HL-60/S4 treated with retinoic acid at 250 ng/mL for 4 days and 3 days (cell line): ENCODE results near the gene CLEC4A.
"Not testable (repeated sequence)": the region's sequence is repeated elsewhere in the genome, so short reads cannot be mapped to it uniquely, and the experiment has no call there.

Experiments
- in situ Hi-C: fragments of 300-500 bp; cut with MboI; formaldehyde crosslinking; loops from 2 replicates; pipeline ENCODE4 v1.7.0; 2022; ENCODE audit warnings: low sequenced_read_pairs

Gene CLEC4A

DNA sequence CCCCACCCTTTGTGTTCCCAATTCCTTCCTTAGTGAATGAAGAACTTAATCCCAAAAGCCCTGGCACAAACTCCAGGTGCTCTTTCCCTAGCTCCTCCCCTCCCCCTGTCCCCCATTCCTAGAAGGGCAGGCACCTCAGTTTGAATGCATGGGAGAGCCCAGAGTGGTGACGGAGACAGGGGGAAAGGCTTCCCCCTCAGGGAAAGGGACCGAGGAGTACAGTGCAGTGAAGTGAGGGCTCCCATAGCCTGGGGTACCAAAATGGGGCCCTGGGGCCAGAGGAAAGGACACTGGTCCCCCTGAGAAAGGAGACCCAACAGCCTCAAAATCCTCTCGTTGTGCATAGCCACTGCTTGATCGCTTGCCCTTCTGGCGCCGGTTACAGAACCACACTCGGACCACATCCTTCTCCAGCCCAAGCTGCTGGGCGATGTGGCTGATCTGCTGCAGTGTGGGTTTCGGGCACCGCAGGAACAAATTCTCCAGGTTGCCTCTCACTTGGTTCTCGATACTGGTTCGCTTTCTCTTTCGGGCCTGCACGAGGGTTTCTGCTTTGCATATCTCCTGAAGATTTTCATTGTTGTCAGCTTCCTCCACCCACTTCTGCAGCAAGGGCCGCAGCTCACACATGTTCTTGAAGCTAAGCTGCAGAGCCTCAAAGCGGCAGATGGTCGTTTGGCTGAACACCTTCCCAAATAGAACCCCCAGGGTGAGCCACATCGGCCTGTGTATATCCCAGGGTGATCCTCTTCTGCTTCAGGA lies 10.4 kb downstream of the CLEC4A start:
- in situ Hi-C loops = not testable (repeated sequence)

DNA sequence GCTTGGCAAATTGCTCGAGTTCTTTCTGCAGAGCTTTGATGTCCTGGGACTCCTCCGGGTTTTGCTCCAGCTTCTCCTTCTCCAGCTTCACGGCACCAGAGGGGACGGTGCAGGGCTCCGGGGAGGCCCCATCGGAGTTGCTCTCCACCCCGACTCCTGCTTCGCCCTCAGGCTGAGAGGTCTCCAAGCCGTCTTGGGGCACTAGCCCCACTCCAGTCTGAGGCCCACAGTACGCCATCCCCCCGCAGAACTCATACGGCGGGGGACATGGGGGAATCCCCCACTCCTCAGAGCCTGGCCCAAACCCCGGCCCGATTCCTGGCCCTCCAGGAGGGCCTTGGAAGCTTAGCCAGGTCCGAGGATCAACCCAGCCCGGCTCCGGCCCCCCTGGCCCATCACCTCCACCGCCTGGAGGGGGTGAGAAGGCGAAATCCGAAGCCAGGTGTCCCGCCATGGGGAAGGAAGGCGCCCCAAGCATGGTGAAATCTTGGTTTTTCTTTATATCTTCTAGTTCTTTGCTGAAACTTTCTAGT lies 11.0 kb downstream of the CLEC4A start:
- in situ Hi-C loops = not testable (repeated sequence)

DNA sequence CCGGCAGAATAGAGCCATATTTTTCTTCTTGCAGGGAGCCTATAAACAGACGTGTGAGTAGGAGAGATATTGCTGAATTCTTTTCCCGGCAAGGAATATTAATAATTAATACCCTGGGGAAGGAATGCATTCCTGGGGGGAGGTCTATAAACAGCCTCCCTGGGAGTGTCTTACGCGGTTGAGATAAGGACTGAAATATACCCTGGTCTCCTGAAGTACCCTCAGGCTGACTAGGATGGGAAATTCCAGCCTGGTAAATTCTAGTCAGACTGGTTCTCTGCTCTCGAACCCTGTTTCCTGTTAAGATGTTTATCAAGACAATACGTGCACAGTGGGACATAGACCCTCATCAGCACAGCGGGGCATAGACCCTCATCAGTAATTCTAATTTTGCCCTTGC lies 18.2 kb downstream of the CLEC4A start:
- in situ Hi-C loops = not testable (repeated sequence)

DNA sequence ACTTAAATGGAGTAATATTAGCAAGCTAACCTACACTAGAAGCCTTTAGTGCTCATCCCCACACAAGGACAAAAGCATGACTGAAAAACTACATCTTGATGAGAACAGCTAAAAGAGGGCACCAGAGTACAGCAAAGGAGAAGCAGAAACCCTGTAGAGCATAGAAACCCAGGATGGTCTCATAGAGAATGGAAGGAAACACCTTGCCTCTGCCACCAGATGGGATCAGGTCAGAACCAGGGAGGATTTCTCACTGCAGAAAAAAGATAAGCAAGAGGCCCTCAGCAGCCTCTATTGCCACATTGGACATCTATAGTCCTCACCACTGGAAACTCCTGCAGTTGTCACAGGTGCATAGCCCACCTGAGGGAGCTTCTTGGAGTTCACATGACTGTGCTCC lies 19.8 kb downstream of the CLEC4A start:
- in situ Hi-C loops = no loop called here

DNA sequence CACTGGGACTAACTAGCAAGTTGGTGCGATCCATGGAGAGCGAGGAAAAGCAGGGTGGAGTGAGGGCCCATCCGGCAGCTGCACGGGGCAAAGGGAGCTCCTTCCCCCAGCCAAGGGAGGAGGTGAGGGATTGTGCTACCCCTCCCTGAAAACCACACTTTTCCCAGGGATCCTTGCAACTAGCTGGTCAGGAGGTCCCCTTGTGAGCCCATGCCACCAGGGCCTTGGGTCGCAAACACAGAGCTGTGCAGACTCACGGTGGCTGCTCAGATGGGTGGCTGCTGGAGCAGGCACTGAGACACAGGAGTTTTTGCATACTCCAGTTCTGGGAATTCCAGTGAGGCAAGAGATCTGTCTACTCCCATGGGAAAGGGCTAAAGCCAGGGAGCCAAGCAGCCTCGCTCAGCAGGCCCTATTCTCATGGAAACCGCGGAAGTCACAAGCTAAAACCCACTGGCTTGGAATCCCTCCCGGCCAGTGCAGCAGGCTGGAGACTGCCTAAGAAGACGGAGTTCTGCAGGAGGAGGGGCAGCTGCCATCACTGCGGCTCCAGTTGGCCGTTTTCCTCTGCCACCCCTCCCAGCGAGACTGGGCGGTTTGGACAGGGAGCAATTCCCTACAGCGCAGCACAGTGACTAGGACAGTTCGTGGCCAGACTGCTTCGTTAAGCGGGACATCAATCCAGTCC lies 22.5 kb downstream of the CLEC4A start:
- in situ Hi-C loops = no loop called here

DNA sequence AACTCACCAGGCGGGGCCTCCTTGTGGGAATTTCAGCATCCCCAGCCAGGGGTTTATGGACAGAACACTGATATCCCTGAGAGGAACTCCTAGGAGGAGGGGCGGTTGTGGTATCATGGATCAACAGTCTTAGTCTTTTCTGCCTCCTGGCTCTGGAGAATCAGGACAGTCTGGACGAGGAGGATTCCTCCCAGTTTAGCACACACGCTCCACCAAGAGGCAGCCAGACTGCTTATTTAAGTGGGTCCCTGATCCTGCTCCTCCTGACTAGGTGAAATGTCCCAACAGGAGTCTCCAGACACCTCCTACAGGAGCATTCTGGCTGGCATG lies 23.0 kb downstream of the CLEC4A start:
- in situ Hi-C loops = no loop called here

DNA sequence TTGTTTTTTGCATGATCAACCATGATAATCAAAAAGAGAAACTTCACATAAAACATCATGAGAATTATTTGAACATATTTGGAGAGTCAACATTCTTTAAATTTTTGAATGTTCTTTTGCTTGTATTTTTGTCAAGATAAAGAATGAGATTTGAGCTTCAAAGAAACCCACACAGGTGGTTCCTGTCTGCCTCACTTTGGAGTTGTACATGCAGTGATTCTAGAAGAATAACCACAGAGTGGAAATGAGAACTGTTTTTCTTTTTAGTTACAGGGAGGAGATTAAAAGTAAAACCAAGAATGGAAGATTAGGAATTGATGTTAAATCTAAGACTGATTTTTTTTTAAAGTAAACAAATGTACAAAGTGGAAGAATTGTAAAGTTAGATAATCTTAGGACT lies 31.1 kb downstream of the CLEC4A start:
- in situ Hi-C loops = no loop called here

DNA sequence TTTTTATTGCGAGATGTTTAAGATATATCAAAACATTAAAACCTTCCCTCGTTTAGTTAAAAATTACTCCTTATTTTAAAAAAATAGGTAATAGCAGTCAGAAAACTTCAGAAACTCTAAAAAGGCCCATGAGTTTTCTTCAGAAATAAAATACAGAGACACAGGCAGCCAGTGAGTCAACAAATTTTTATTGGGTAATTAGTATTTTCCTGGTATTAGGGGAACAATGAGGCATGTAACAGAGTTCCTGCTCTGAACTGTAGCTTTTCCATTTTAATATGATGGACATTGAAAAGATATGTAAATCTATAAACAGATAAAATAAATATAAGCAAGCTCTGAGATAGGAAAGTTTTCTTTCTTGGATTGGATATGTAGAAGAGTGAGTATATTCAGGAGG lies 33.0 kb downstream of the CLEC4A start:
- in situ Hi-C loops = no loop called here

DNA sequence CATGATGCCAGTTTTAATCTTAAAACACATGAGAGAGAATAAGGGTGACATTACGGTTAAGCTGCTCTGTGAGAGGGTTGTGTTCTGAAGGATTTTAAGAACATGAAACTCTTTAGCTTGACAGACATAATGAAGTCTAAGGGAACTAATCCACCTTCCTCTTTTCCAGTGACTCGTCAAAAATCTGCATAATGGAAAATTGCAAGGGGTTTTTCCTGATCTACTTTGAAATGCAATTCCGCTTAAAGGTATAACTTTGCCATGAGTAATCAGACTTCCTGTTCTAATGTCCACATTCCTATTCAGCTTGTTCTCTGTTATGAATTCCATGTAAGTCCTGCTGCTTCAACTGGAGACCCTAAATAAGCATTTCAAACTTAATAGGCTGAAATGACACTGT lies 33.4 kb downstream of the CLEC4A start, which contains the start of gene ZNF705A:
ZNF705A (plus strand) TSS at position 171 of the 400 bp plus-strand sequence. CDS start 15,611 bp downstream, outside the sequence.
- in situ Hi-C loops = no loop called here

DNA sequence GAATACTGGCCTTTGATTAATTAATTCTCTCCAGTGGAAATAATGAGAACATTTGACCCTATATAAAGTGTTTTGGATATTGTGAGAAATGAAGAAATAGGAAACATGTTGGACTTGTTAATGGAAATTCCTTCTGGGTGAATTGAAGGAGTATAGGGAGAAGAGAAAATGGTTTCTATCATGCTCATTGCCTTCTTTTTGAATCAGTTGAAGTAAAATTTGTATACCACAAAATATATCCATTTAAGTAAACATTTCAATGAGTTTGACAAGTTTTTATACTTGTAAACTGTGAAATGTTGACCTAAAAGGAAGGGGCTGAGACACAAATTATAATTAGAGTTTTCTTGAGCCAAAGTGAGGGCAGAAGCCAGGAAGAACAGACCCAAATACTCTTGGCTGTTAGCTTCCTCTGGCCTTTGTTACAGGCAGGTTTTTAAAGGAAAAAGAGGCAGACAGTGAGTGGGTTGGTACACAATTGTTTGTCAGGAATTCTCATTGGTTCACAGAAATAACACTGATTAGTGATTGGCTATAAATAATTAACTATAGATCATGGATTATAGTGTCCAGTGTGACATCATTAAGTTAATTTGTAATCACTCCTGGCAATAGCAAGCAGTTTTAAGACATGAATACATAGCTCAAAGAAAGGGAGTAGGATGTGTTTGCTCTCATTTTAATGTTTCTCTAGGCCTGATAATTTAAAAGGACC lies 34.2 kb downstream of the CLEC4A start:
- in situ Hi-C loops = no loop called here

DNA sequence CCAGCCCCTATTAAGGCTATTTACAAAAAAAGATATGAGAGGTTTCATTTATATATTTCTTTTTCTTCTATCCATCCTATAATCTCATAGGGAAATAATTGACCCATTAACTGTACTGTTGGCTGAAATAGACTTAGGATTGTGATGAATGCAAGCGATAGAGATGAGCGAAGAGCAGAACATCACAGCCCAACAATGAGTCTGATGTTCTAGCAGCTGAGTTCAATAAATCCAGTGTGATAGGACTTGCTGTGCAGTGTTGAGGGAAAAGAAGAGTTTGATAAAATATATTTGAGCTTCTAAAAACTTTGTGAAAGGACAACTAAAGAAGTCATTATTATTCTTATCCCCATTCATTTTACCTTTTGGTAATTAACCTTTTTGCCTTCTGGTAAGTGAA lies 49.5 kb downstream of the CLEC4A start:
- in situ Hi-C loops = not testable (repeated sequence)

DNA sequence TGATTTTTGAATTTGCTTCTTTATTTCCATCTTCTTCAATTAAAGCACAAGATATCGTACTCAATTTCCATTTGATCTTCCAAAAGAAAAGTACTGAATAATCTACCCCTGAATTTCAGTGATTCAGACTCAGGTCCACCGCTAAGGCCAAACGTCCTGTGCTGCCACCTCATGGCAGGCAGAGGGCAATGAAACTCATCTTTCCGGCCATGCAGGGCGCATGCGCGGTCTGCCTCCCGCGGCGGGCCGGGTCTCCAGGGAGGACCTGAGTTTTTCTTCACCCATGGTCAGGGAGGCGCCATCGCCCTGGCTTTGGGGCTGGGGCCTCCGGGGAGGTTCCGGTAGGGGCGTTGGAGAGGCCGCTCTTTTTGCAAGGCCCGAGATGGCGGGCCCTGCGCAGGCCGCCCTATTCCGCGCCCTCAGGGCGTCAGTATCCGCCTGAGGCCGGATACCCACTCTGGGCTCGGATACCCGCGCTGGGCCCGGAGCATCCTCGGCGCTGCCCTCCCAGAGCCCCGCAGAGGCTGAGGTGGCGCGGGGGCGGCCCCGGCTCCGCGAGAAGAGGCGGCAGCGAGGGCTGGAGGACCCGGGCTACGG lies 56.7 kb downstream of the CLEC4A start:
- in situ Hi-C loops = not testable (repeated sequence)

DNA sequence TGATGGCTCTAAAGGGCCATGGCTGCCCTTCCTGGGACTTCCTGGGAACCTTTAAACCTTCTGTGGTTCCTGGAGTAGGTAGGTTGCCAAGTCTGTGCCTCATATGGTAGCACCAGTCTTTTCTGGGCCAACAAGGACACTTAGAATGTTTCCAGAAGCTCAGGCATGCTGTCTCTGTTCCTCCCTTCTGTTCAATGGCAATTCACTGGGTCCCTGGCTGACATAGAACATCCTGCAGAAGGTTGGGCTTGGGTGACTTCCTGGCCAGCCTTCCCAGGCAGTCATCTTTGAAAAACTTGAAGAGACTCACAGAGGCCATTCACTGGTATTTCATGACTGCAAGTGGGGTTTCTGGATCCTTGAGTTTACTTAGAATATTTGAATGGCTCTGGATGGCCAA lies 57.9 kb downstream of the CLEC4A start:
- in situ Hi-C loops = not testable (repeated sequence)

DNA sequence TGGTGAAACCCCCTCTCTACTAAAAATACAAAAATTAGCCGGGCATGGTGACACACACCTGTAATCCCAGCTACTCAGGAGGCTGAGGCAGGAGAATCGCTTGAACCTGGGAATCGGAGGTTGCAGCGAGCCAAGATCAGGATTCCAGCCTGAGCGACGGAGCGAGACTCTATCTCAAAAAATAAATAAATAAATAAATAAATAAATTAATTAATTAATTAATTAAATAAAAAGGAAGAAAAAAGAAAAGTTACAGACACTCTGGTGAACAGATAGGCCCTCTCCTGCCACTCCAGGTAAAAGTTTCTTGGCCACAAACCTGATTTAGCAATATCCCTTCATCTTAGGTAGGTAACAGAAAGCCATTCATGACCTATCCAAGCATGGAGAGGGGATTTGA lies 59.5 kb downstream of the CLEC4A start:
- in situ Hi-C loops = not testable (repeated sequence)

DNA sequence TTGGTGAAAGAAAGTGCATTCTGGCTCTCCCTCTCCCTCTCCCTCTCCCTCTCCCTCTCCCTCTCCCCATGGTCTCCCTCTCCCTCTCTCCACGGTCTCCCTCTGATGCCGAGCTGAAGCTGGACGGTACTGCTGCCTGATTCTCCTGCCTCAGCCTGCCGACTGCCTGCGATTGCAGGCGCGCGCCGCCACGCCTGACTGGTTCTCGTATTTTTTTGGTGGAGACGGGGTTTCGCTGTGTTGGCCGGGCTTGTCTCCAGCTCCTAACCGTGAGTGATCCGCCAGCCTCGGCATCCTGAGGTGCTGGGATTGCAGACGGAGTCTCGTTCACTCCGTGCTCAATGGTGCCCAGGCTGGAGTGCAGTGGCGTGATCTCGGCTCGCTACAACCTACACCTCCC lies 59.9 kb downstream of the CLEC4A start:
- in situ Hi-C loops = not testable (repeated sequence)

DNA sequence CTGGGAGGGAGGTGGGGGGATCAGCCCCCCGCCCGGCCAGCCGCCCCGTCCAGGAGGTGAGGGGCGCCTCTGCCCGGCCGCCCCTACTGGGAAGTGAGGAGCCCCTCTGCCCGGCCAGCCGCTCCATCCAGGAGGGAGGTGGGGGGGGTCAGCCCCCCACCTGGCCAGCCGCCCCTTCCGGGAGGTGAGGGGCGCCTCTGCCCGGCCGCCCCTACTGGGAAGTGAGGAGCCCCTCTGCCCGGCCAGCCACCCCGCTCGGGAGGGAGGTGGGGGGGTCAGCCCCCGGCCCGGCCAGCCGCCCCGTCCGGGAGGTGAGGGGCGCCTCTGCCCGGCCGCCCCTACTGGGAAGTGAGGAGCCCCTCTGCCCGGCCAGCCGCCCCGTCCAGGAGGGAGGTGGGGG lies 60.8 kb downstream of the CLEC4A start:
- in situ Hi-C loops = not testable (repeated sequence)

DNA sequence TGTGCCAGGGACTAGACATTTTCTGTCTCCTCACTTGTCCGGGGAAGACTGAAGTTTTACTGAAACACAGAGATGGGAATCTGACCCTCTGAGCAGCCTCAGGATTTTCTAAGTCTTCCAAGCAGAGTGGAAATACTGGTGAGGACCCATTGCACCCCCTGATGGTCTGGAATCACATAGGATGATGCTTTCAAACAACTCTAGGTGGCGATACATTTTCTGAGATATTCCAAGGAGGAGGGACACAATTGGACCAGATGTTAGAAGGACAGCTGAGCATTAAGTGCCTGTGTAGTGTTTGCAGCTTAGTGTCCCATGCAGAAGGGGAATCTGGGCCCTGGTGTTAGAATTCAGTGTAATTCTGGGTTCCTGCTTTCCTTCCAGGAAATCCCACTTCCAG lies 64.7 kb downstream of the CLEC4A start:
- in situ Hi-C loops = not testable (repeated sequence)
